Loucy (cell line): ENCODE data around the gene PNMA6E.

ENCODE experiments used
- H2AFZ ChIP-seq: fragments of 200-600 bp; sonication (generic); 2 replicates; pipeline ENCODE4 v1.6.0; 2016; ENCODE audit warnings: antibody characterized with exemption, mild to moderate bottlenecking, low read length, moderate library complexity
- H3F3A ChIP-seq: fragments of 200-600 bp; 2 replicates; pipeline ENCODE4 v1.6.0; 2016; ENCODE audit warnings: antibody characterized with exemption, low read depth, mild to moderate bottlenecking
- H3K27me3 ChIP-seq: fragments of 200-600 bp; sonication (generic); 2 replicates; pipeline ENCODE4 v1.6.1; 2014; ENCODE audit warnings: low read length, mild to moderate bottlenecking; ENCODE audit not compliant: insufficient read depth, poor library complexity, severe bottlenecking
- H3K36me3 ChIP-seq: fragments of 200-600 bp; sonication (generic); 2 replicates; pipeline ENCODE4 v1.6.1; 2016; ENCODE audit warnings: low read length; ENCODE audit not compliant: insufficient read depth
- H3K4me1 ChIP-seq: fragments of 200-600 bp; sonication (generic); 2 replicates; pipeline ENCODE4 v1.5.1; 2014; ENCODE audit warnings: low read length, mild to moderate bottlenecking; ENCODE audit not compliant: insufficient read depth, poor library complexity, severe bottlenecking
- H3K4me2 ChIP-seq: fragments of 200-600 bp; sonication (generic); 2 replicates; pipeline ENCODE4 v1.6.0; 2014; ENCODE audit warnings: antibody characterized with exemption, low read length, low read depth, mild to moderate bottlenecking; ENCODE audit not compliant: poor library complexity, severe bottlenecking
- H3K4me3 ChIP-seq: fragments of 200-600 bp; sonication (generic); 2 replicates; pipeline ENCODE4 v1.5.1; 2014; ENCODE audit warnings: low read length, mild to moderate bottlenecking, mixed read lengths; ENCODE audit not compliant: poor library complexity, severe bottlenecking
- H3K79me2 ChIP-seq: fragments of 200-600 bp; sonication (generic); 2 replicates; pipeline ENCODE4 v1.6.1; 2014; ENCODE audit warnings: low read length; ENCODE audit not compliant: insufficient read depth
- H3K9ac ChIP-seq: fragments of 200-600 bp; sonication (generic); 2 replicates; pipeline ENCODE4 v1.6.0; 2014; ENCODE audit warnings: mild to moderate bottlenecking, low read depth, low read length, moderate library complexity; ENCODE audit not compliant: poor library complexity, severe bottlenecking
- H3K9me2 ChIP-seq: fragments of 200-600 bp; sonication (generic); replicated peaks from 2 replicates; pipeline ENCODE4 v1.6.1; 2016; ENCODE audit warnings: low read depth, low read length, mixed read lengths
- H3K9me3 ChIP-seq: fragments of 200-600 bp; sonication (generic); 2 replicates; pipeline ENCODE4 v1.6.1; 2014; ENCODE audit warnings: mild to moderate bottlenecking, antibody characterized with exemption, low read length, low read depth; ENCODE audit not compliant: insufficient read depth
- H4K20me1 ChIP-seq: fragments of 200-600 bp; sonication (generic); 2 replicates; pipeline ENCODE4 v1.6.0; 2014; ENCODE audit warnings: antibody characterized with exemption, low read length, mild to moderate bottlenecking; ENCODE audit not compliant: insufficient read depth, poor library complexity, severe bottlenecking
- CTCF ChIP-seq: fragments of 200-600 bp; sonication (generic); conservative IDR thresholded peaks from 2 replicates; pipeline ENCODE4 v1.5.1; 2014; ENCODE audit warnings: mild to moderate bottlenecking, antibody characterized with exemption, low read length
- EZH2phosphoT487 ChIP-seq: fragments of 200-600 bp; IDR thresholded peaks from 2 replicates; pipeline ENCODE4 v1.6.1; 2018; ENCODE audit warnings: antibody characterized with exemption, mild to moderate bottlenecking, moderate library complexity, borderline replicate concordance

PNMA6E gene

GRCh38 chrX:153409414-153410101 lies 8.4 kb upstream of the PNMA6E start:
- Histone ChIP-seq H3K4me2 (no peak overlapping the region), H3K9ac (no peak overlapping the region), H2AFZ (no peak overlapping the region), H3K79me2 (no peaks in the 10 kb centered on the region), H3K4me3 (no peak overlapping the region), H3K9me2 (no peaks in the 10 kb centered on the region), H3K4me1 (no peaks in the 10 kb centered on the region), H3K27me3 (no peaks in the 10 kb centered on the region), H3K36me3 (no peaks in the 10 kb centered on the region), H4K20me1 (no peaks in the 10 kb centered on the region), H3F3A (no peaks in the 10 kb centered on the region), H3K9me3 (no peaks in the 10 kb centered on the region)
- TF ChIP-seq EZH2phosphoT487 = no peak
- no peak for TF ChIP-seq CTCF

GRCh38 chrX:153408871-153409351 lies 7.8 kb upstream of the PNMA6E start:
- no peaks in the 10 kb centered on the region for H3F3A ChIP-seq
- H3K9ac ChIP-seq = no peak overlapping the region
- no peaks in the 10 kb centered on the region for H3K36me3 ChIP-seq
- TF ChIP-seq CTCF (no peak), EZH2phosphoT487 (no peak)
- H3K9me3 ChIP-seq = no peaks in the 10 kb centered on the region
- no peaks in the 10 kb centered on the region for H4K20me1 ChIP-seq
- no peaks in the 10 kb centered on the region for H3K27me3 ChIP-seq
- no peaks in the 10 kb centered on the region for H3K9me2 ChIP-seq
- H3K4me1 ChIP-seq = no peaks in the 10 kb centered on the region
- no peak overlapping the region for H3K4me2 ChIP-seq
- no peak overlapping the region for H2AFZ ChIP-seq
- no peak overlapping the region for H3K4me3 ChIP-seq
- no peaks in the 10 kb centered on the region for H3K79me2 ChIP-seq

- Histone ChIP-seq H3K27me3 (no peaks in the 10 kb centered on the region), H3K9me2 (no peaks in the 10 kb centered on the region), H3K36me3 (no peaks in the 10 kb centered on the region)
These were observed 7.1 kb upstream of the PNMA6E start for GRCh38 chrX:153408221-153408721.

More at GRCh38 chrX:153408221-153408721, 7.1 kb upstream of the PNMA6E start:
- Histone ChIP-seq H3K4me3 (no peak overlapping the region), H2AFZ (no peak overlapping the region), H3F3A (no peaks in the 10 kb centered on the region), H3K9ac (no peak overlapping the region), H4K20me1 (no peaks in the 10 kb centered on the region), H3K4me2 (no peak overlapping the region), H3K9me3 (no peaks in the 10 kb centered on the region), H3K79me2 (no peaks in the 10 kb centered on the region), H3K4me1 (no peaks in the 10 kb centered on the region)
- no peak for TF ChIP-seq EZH2phosphoT487
- no peak for TF ChIP-seq CTCF
